IPS DF 4.7 (cell line): Measurements from ENCODE around the gene ITIH3.

Source experiments
- DNase-seq: peaks from one replicate; pipeline ENCODE4 v3.0.0-alpha.2; 2013; ENCODE audit warnings: low spot score; ENCODE audit errors: extremely low read depth

ITIH3 gene

GRCh38 chr3:52779011-52779836 is 15.4 kb upstream of the ITIH3 start:
- DNase-seq, result no peak

- DNase-seq, result no peak
Observed at GRCh38 chr3:52779837-52780585, 14.6 kb upstream of the ITIH3 start.

GRCh38 chr3:52781741-52782140 is 12.9 kb upstream of the ITIH3 start:
- no peak for DNase-seq

- no peak for DNase-seq
Observed at GRCh38 chr3:52782412-52783210, 12.0 kb upstream of the ITIH3 start.

- no peak for DNase-seq
Observed at GRCh38 chr3:52783211-52783555, 11.4 kb upstream of the ITIH3 start.

GRCh38 chr3:52784021-52784621 is 10.5 kb upstream of the ITIH3 start:
- DNase-seq, result no peak

- no peak for DNase-seq
Observed at GRCh38 chr3:52784931-52785590, 9.5 kb upstream of the ITIH3 start.

GRCh38 chr3:52786330-52787215 is 8.0 kb upstream of the ITIH3 start:
- DNase-seq, result no peak

GRCh38 chr3:52787246-52787645 is 7.3 kb upstream of the ITIH3 start:
- no peak for DNase-seq

GRCh38 chr3:52787672-52788625 is 6.6 kb upstream of the ITIH3 start:
- no peak for DNase-seq

- no peak for DNase-seq
Observed at GRCh38 chr3:52788890-52789745, 5.5 kb upstream of the ITIH3 start.

GRCh38 chr3:52789746-52790040 is 4.9 kb upstream of the ITIH3 start:
- no peak for DNase-seq

- DNase-seq, result no peak
Observed at GRCh38 chr3:52790337-52790736, 4.3 kb upstream of the ITIH3 start.

- DNase-seq, result no peak
Observed at GRCh38 chr3:52790741-52791140, 3.9 kb upstream of the ITIH3 start.

- no peak for DNase-seq
Observed at GRCh38 chr3:52791366-52791765, 3.2 kb upstream of the ITIH3 start.

- DNase-seq, result no peak
Observed at GRCh38 chr3:52791928-52792327, 2.7 kb upstream of the ITIH3 start.

- DNase-seq, result no peak
Observed at GRCh38 chr3:52792413-52792812, 2.2 kb upstream of the ITIH3 start.
